ENCODE measurements around the gene AHR. TPM values are rescaled to one million over a fixed set of nuclear protein-coding genes. Genes with fewer than 3 reads are reported as not detected.

The AHR gene
- total RNA-seq, 1 experiment from 2014 or later, result 6.1 TPM

DNA sequence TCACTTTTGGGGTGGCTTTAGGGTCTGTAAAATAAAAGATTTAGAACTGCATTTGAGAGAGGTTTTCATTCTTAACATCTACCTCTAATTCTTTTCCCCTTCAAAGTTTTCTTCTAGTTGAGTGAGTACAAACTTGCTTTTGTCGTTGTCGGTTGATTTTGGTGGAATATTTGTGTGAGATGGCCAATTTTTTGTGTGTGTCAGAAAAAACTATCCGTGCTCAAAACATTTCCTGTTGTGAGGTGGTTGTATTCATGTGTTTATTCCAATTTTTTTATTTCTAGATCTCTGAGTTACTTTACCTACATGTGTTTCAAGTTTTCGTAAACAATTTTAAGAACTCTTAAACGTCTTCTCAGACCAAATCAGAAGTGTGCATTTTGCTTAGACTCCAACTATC, 1.6 kb downstream of the AHR start:
- Histone ChIP-seq H3K27me3 (ENCODE audit: insufficient read depth, low read length) (no peaks in the 10 kb centered on the region; the same call in 1 of the 2 replicates), H3K9me3 (ENCODE audit: control insufficient read depth, low read depth, low read length) (no peaks in the 10 kb centered on the region), H4K20me1 (ENCODE audit: control insufficient read depth, insufficient read depth, insufficient read length) (no peaks in the 10 kb centered on the region), H3K4ac (ENCODE audit: low read depth, low read length) (no peak overlapping the region), H2AFZ (ENCODE audit: low read length) (no peak overlapping the region), H3K79me2 (ENCODE audit: insufficient read depth, low read length) (no peaks in the 10 kb centered on the region; the same call in 1 of the 2 replicates), H3K4me1 (ENCODE audit: insufficient read depth, low read length) (no peaks in the 10 kb centered on the region; the same call in 1 of the 2 replicates), H3K18ac (ENCODE audit: insufficient read length, low read depth, low read length) (no peak overlapping the region), H2BK20ac (ENCODE audit: low read depth, low read length, poor library complexity, severe bottlenecking) (no peak overlapping the region), H3K14ac (ENCODE audit: insufficient read depth, low read length) (no peak overlapping the region), H3K23ac (ENCODE audit: insufficient read length, low read depth, low read length) (no peak overlapping the region), H3T11ph (ENCODE audit: low read length) (no peak overlapping the region), H4K91ac (ENCODE audit: insufficient read length, low read depth, low read length) (no peak overlapping the region), H3K79me1 (ENCODE audit: insufficient read depth, low read depth, low read length, poor library complexity, severe bottlenecking) (no peaks in the 10 kb centered on the region), H3K23me2 (ENCODE audit: insufficient read length, low read depth, low read length, poor library complexity, severe bottlenecking) (peaks cover 7% of the 10 kb centered on the region), H3K56ac (ENCODE audit: insufficient read length, low read depth, low read length) (no peak overlapping the region), H2BK12ac (ENCODE audit: insufficient read length, low read depth, low read length) (no peak overlapping the region), H4K5ac (ENCODE audit: insufficient read length, low read depth, low read length) (no peak overlapping the region), H2AK5ac (ENCODE audit: insufficient read length, low read length) (no peak overlapping the region), H4K8ac (replicated peaks; ENCODE audit: insufficient read length, low read depth, low read length) (no peak overlapping the region), H3K4me2 (ENCODE audit: insufficient read depth, insufficient read length, low read length) (peak overlapping the region; percentile 100), H2BK120ac (ENCODE audit: low read depth, low read length, poor library complexity, severe bottlenecking) (no peak overlapping the region), H2BK5ac (ENCODE audit: insufficient read length, low read length) (no peak overlapping the region), H3K27ac (ENCODE audit: insufficient read length, low read depth, low read length) (no peak overlapping the region), H2BK15ac (ENCODE audit: low read depth, low read length) (no peak overlapping the region), H3K9ac (ENCODE audit: extremely low read depth, insufficient read length, low read length) (peak overlapping the region; percentile 78)
- WGBS (ENCODE audit: extremely low coverage, insufficient read length, low lambda C conversion rate), result no CpG with 5 or more reads among the region's 5 CpGs
- Mint-ChIP-seq H3K4me3 (peak overlapping the region; percentile 74 to 91), H3K4me1 (peaks cover 21 to 22% of the 10 kb centered on the region in 2 experiments), H3K27ac (no peak overlapping the region), H3K36me3 (ENCODE audit: insufficient read depth in 1 of 3, low read depth in 3 of 3) (peaks cover 0 to 7% (median 3%) of the 10 kb centered on the region in 3 experiments; a peak in 4 of 7 replicates), H3K27me3 (ENCODE audit: low read depth) (peaks cover 34% of the 10 kb centered on the region), H3K9me3 (peaks cover 0 to 8% of the 10 kb centered on the region in 2 experiments; a peak in 1 of 5 replicates)
- TF ChIP-seq, protein P1, sequence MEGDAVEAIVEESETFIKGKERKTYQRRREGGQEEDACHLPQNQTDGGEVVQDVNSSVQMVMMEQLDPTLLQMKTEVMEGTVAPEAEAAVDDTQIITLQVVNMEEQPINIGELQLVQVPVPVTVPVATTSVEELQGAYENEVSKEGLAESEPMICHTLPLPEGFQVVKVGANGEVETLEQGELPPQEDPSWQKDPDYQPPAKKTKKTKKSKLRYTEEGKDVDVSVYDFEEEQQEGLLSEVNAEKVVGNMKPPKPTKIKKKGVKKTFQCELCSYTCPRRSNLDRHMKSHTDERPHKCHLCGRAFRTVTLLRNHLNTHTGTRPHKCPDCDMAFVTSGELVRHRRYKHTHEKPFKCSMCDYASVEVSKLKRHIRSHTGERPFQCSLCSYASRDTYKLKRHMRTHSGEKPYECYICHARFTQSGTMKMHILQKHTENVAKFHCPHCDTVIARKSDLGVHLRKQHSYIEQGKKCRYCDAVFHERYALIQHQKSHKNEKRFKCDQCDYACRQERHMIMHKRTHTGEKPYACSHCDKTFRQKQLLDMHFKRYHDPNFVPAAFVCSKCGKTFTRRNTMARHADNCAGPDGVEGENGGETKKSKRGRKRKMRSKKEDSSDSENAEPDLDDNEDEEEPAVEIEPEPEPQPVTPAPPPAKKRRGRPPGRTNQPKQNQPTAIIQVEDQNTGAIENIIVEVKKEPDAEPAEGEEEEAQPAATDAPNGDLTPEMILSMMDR (conservative IDR thresholded peaks at IDR 0.05), result no peak
- no peak for DNase-seq

Data from H9 (cell line).